Stimulated activated CD4-positive, alpha-beta T cell treated with anti-CD3 and anti-CD28 coated beads, Interleukin-15, amount 100 ng/mL, for 48 hours (primary cell): ENCODE measurements around the gene CDH8.
"Not testable (repeated sequence)": the region's sequence is repeated elsewhere in the genome, so short reads cannot be mapped to it uniquely, and the experiment has no call there.

Experiments
- DNase-seq, 2 donors: peaks; one replicate each; pipeline ENCODE4 v3.0.0-alpha.2; 2020; ENCODE audit warnings: low read depth in 2 of 2

The CDH8 gene

DNA sequence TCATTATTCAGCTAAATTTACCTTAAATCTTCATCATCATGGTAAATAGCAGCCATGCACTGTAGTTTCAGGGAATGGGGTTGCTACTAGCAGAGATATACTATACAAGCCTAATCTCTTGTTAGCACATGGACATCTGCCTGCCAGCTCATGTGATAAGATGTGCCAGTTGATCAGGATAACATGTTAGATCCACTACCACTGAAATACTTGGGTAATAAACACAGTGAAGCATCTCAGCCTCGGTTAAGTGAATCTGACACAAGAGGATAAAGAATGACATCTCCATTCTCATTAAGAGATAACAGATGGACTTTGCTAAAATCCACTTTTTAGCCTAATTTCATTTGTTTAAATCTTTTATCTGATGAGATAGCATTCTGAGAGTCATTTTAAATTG is 256.1 kb downstream of the CDH8 start:
- DNase-seq, result no peak

DNA sequence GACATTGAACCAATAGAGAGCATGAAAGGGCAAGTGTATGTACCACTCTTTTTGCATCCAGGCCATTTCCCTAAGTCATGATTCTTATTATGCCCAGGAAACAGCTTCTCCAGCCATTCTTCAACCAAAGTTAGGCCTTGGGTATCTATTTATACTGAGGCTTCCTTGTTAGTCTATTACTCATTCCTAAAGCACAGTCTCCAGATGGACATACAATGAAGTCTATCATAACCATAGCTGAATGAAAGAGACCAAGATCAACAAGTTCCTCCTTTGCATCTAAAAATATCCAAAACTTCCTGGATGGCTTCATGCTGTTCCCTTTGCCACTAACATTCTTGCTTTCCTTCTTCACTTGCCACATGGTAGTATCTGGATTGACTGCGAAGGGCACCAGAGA is 265.9 kb downstream of the CDH8 start:
- DNase-seq, result no peak

- no peak for DNase-seq
These were observed 272.2 kb downstream of the CDH8 start for GRCh38 chr16:61763991-61764390.

GRCh38 chr16:61763013-61763412 is 273.2 kb downstream of the CDH8 start:
- DNase-seq, result no peak

GRCh38 chr16:61730997-61731396 is 305.2 kb downstream of the CDH8 start:
- no peak for DNase-seq

DNA sequence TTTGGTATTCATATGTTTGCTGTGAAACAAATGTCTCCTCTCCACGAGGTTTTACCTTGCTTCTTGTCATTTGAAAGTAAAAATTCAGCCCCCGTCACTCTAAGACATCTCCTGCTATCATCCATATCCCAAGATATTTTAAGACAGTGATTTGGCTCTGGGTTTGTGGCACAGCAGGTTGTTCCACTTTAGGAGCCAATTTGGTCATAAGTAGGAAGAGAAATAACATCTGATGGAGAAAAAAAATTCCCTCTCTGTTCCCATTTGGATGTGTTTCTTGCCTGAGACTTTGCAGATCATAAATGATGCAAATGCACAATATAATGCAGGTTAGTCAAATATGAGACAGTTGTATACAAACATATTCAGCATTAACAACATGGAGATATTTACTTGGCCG is 309.5 kb downstream of the CDH8 start:
- no peak for DNase-seq

GRCh38 chr16:61726125-61726524 is 310.1 kb downstream of the CDH8 start:
- no peak for DNase-seq

DNA sequence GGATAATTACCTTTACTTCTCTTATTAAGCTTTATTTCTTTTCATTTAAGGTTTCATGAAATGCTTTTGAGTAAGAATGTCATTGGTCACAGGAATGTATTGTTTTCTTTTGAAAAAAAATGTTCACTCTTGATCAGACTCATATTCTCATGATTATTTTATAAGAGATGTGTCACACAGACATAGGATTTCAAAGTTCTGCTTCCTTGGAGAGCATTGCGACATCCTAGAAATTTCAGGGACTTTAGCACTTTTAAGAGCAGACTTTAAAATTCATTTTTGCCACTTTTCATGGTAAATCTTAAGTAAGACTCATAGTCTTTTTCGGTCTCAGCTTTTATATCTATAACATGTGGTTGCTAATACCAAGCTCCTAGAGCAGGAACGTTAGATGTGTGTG is 314.7 kb downstream of the CDH8 start:
- no peak for DNase-seq

DNA sequence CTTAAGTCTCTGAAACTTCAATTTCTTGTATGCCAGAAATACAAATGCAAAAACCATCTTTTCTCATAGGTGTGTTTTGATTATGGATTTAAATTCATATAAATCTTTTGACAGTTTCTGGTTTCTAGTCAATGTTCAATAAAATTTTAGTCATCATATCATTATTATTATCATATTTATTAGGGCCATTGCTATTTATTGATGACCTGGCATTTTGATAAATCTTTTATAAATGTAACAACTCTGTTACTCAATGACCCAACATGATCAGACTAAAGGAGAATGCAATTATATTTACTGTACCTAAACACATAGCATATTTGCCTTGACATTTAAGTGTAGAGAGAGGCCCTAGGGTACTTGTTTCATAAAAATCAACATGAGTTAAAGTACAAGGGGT is 320.8 kb downstream of the CDH8 start:
- no peak for DNase-seq

- no peak for DNase-seq
These were observed 322.5 kb downstream of the CDH8 start for GRCh38 chr16:61713787-61714186.

- not testable (repeated sequence) for DNase-seq
These were observed 336.6 kb downstream of the CDH8 start for GRCh38 chr16:61699640-61700039.

DNA sequence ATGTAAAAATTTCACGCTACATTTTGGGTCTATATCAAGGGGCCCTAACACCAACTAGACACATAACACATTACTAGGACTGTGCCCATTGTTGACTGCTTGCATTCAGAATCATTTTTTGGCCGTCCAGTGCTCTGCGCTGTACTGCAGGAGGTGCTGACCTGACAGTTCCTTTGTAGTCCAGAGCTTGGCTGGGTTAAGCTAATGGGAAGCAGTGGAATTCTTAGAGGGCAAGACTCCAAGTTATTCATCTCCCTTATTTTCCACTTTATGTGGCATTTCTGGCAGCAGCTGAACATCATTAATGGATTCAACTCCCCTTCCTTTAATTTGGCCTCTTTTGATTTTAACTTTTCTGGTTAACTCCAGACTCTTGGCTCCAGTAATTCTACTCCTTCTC is 351.7 kb downstream of the CDH8 start:
- no peak for DNase-seq

DNA sequence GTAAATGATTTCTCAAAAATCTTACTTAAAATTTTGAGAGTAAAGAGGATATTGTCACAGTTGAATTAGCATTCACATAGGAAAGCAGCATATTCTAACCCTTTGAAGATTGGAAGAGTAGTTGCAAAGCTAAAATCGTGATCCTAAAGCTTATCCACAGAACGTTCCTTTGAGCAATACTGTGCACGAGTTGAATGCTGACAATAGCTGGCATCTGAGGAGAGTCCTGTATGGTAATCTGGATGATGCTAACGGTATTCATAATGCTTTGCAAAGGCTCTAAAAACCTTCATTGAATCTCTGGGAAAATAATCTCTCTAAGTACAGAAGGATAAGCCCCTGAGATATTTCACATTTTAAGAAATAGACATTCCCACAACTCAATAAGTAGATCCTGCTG is 354.6 kb downstream of the CDH8 start:
- no peak for DNase-seq

GRCh38 chr16:61681124-61681523 is 355.1 kb downstream of the CDH8 start:
- DNase-seq, result no peak

GRCh38 chr16:61678182-61678581 is 358.1 kb downstream of the CDH8 start:
- DNase-seq, result no peak

- DNase-seq, result no peak
These were observed 358.5 kb downstream of the CDH8 start for GRCh38 chr16:61677776-61678175.

GRCh38 chr16:61676740-61677139 is 359.5 kb downstream of the CDH8 start:
- no peak for DNase-seq

- no peak for DNase-seq
These were observed 365.1 kb downstream of the CDH8 start for GRCh38 chr16:61671161-61671560.

DNA sequence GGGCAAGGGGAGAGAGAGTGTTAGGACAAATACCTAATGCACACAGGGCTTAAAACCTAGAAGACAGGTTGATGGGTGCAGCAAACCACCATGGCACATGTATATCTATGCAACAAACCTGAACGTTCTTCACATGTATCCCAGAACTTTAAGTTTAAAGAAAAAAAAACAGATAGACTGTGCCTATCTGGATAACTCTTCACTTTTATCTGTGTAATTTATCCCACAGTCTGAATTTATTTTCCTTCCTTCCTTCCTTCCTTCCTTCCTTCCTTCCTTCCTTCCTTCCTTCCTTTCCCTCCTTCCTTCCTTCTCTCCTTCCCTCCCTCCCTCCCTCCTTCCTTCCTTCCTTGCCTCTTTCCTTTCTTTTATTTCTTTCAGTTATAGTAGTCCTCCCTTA is 370.7 kb downstream of the CDH8 start:
- DNase-seq, result no peak

DNA sequence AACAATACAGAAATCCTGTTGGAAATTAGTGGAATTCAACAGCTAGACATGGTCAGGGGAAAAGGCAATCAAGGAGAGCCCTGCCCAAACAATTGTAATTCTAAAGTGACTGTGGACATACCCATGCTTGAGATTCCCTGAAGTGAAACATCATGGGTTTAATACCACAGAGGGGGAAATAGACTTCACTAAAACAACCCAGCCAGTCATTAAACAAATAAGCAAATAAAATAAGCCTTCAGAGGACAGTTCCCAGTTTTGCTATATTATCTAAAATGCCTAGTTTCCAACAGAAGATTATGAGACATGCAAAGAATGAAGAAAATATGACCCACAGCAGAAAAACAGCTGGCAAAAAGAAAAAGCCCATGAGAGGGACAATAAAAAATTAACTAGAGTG is 376.3 kb downstream of the CDH8 start:
- DNase-seq, result no peak

- no peak for DNase-seq
These were observed 381.3 kb downstream of the CDH8 start for GRCh38 chr16:61654962-61655361.

DNA sequence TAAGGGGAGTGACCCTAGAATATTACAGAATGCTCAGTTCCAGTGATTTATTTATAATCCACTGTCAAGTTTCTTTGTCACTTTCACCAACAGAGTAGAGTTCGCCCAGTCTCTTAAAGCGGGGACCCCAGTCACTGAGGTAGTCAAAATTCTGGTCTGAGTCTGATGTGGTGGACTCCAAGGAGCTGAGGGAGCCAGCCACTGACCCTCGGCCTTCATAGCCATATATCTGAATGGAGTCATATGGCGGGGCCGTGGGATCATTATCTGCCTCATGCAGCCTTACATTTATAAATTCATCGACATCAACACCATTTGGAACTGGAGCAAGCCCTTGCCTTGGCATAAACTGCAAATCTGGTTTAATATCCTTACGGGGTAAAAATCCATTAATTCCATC is 382.7 kb downstream of the CDH8 start:
- no peak for DNase-seq

DNA sequence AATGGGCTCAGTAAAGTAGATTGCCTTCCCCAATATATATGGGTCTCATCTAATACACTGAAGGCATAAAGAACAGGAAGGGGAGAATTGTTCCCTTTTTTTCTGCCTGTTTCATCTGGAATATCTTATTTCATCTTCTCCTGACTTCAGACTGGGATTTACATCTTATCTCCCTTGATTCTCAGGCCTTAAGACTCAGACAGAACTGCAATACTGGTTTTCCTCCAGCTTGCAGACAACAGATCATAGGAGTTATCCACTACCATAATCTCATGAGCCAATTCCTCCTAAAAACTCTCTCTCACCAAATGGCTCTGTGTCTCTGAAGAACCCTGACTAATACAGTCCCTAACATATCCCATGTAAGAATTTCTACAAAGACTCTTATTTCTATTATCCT is 390.7 kb downstream of the CDH8 start:
- no peak for DNase-seq

- DNase-seq, result no peak
These were observed 391.5 kb downstream of the CDH8 start for GRCh38 chr16:61644736-61645135.

- DNase-seq, result no peak
These were observed 418.9 kb downstream of the CDH8 start for GRCh38 chr16:61617219-61617783.
